Nephron (organoid): ENCODE measurements around the gene DHRS1.
A peak's percentile ranks its signal among the peaks of the same experiment; 100 is the strongest.

Experiments
- H3K27ac Mint-ChIP-seq, 3 experiments: 2 replicates each; pipeline ENCODE4 v1.8.0; 2020; ENCODE audit warnings: mixed read lengths in 3 of 3, mild to moderate bottlenecking in 2 of 3, moderate library complexity in 1 of 3
- H3K27me3 Mint-ChIP-seq: 2 replicates; pipeline ENCODE4 v1.8.0; 2021; ENCODE audit warnings: low read depth, mild to moderate bottlenecking, moderate library complexity, mixed read lengths
- H3K36me3 Mint-ChIP-seq: 2 replicates; pipeline ENCODE4 v1.8.0; 2020; ENCODE audit warnings: low read depth, mixed read lengths
- H3K4me1 Mint-ChIP-seq: 2 replicates; pipeline ENCODE4 v1.8.0; 2020; ENCODE audit warnings: mixed read lengths
- H3K4me3 Mint-ChIP-seq, 3 experiments: 2 replicates each; pipeline ENCODE4 v1.8.0; 2020; ENCODE audit warnings: mild to moderate bottlenecking in 3 of 3, mixed read lengths in 3 of 3, moderate library complexity in 2 of 3
- H3K9me3 Mint-ChIP-seq: 2 replicates; pipeline ENCODE4 v1.8.0; 2020; ENCODE audit warnings: mixed read lengths
- TF ChIP-seq, protein P1 (sequence below), 3 experiments: fragments of 200-600 bp; sonication (generic); IDR thresholded peaks; one replicate each; pipeline ENCODE4 v1.5.0; 2021; ENCODE audit warnings: antibody characterized with exemption in 3 of 3; ENCODE audit not compliant: unreplicated experiment in 3 of 3

The DHRS1 gene

DNA sequence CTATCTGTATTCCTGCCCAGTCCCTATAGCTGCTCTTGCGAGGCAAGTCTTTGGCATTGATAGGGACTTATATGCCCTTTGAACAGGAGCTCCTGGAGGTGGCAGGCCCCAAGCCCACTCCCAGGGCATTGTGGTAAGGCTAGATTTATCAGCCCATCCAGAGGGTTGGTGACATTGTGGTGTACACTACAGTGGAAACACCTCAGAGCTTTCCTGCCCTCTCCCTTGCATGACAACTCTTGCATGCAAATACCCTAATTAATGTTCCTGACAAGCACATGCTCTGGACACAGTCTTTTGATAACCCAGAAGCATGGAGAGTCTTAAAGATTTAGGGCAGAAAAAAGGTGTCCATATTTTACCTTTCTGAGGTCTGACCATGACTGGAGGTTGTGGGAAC lies 41.0 kb upstream of the DHRS1 start:
- no peaks in the 10 kb centered on the region for H3K9me3 Mint-ChIP-seq
- H3K4me3 Mint-ChIP-seq: no peak overlapping the region
- TF ChIP-seq, protein P1, sequence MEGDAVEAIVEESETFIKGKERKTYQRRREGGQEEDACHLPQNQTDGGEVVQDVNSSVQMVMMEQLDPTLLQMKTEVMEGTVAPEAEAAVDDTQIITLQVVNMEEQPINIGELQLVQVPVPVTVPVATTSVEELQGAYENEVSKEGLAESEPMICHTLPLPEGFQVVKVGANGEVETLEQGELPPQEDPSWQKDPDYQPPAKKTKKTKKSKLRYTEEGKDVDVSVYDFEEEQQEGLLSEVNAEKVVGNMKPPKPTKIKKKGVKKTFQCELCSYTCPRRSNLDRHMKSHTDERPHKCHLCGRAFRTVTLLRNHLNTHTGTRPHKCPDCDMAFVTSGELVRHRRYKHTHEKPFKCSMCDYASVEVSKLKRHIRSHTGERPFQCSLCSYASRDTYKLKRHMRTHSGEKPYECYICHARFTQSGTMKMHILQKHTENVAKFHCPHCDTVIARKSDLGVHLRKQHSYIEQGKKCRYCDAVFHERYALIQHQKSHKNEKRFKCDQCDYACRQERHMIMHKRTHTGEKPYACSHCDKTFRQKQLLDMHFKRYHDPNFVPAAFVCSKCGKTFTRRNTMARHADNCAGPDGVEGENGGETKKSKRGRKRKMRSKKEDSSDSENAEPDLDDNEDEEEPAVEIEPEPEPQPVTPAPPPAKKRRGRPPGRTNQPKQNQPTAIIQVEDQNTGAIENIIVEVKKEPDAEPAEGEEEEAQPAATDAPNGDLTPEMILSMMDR (IDR thresholded peaks at IDR 0.05; ENCODE audit: unreplicated experiment in 3 of 3): no peak
- H3K27ac Mint-ChIP-seq: no peak overlapping the region
- no peaks in the 10 kb centered on the region for H3K36me3 Mint-ChIP-seq
- H3K4me1 Mint-ChIP-seq: peaks cover 6% of the 10 kb centered on the region
- H3K27me3 Mint-ChIP-seq: peaks cover 84% of the 10 kb centered on the region

DNA sequence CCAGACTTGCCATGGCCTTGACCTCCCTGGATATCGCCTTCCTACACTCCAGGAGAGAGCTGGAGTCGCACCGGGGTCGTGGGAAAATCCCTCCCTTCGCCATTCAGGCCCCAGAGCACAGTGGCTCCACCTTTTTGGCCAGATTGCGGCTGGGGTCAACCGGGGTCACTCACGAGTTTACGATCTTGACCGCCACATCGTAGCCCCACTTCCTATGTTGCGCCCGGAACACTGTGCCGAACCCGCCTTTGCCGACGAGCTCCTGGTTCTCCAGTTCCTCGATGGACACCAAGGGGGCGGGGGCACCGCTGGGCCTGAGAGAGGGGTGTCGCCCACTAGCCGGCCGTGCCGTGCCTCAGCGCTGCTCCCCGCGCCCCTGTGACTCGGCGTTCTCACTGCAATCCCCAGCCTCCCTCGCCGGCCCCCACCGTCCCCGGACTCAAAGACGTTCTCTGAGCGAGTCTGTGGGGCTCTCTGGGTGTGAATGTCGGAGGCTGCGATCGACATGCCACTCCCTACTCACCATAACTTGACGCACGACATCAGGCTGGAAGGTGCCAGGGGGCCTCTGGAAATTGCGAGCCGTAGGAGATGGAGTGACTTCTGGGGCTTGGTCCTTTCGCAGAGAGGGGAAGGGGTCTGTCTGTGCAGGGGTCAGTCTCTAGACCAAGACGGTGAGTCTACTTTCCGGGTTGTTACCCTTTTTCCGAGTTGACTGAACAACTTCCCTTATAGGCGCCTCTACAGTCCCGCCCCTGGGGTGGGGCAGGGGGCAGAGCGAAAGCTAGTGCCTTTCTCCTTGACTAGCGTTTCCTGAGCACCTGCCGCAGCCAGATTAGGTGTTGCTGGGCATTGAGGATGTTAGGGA lies 39.9 kb upstream of the DHRS1 start, which contains the start of gene RIPK3:
RIPK3 (minus strand) TSS at position 708 of the 868 bp plus-strand sequence; CDS start at position 543, 165 bp downstream.
- no peaks in the 10 kb centered on the region for H3K9me3 Mint-ChIP-seq
- no peak within 1 kb of the TSS for H3K27ac Mint-ChIP-seq
- TF ChIP-seq, protein P1 (IDR thresholded peaks at IDR 0.05; ENCODE audit: unreplicated experiment in 3 of 3): no peak
- peaks cover 84% of the 10 kb centered on the region for H3K27me3 Mint-ChIP-seq
- H3K4me1 Mint-ChIP-seq: peaks cover 12% of the 10 kb centered on the region
- H3K4me3 Mint-ChIP-seq: peak within 1 kb of the TSS; percentile 75 to 77 (median 77)
- H3K36me3 Mint-ChIP-seq: no peaks in the 10 kb centered on the region

GRCh38 chr14:24338843-24339242 lies 39.3 kb upstream of the DHRS1 start:
- no peak overlapping the region for H3K27ac Mint-ChIP-seq
- peak overlapping the region in 2 of 3 experiments; percentile 12 to 77 for H3K4me3 Mint-ChIP-seq
- H3K36me3 Mint-ChIP-seq: no peaks in the 10 kb centered on the region
- no peaks in the 10 kb centered on the region for H3K9me3 Mint-ChIP-seq
- peaks cover 12% of the 10 kb centered on the region for H3K4me1 Mint-ChIP-seq
- TF ChIP-seq, protein P1 (IDR thresholded peaks at IDR 0.05; ENCODE audit: unreplicated experiment in 3 of 3): no peak
- H3K27me3 Mint-ChIP-seq: peaks cover 87% of the 10 kb centered on the region

DNA sequence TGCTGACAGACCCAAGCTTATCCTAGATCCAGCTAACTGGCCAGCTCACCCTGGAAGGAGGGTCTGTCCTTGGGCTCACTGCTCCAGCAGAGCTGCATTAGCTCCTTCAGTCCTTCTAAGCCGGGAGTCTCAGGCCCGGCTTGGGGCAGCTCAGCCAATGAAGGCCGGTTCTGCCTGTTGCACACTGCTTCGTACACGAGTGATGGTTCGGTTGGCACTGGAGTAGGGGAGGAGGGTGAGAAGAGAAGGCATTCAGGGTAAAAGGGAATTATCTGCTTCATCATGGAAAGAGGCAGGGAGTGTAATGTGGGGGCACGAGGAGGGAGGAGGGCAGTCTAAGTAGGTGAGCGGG lies 38.2 kb upstream of the DHRS1 start:
- no peak overlapping the region for H3K27ac Mint-ChIP-seq
- H3K27me3 Mint-ChIP-seq: peaks cover 96% of the 10 kb centered on the region
- H3K4me1 Mint-ChIP-seq: peaks cover 12% of the 10 kb centered on the region
- TF ChIP-seq, protein P1 (IDR thresholded peaks at IDR 0.05; ENCODE audit: unreplicated experiment in 3 of 3): no peak
- H3K9me3 Mint-ChIP-seq: no peaks in the 10 kb centered on the region
- no peaks in the 10 kb centered on the region for H3K36me3 Mint-ChIP-seq
- peak overlapping the region; percentile 6 to 40 (median 8) for H3K4me3 Mint-ChIP-seq

- no peak overlapping the region for H3K4me3 Mint-ChIP-seq
- TF ChIP-seq, protein P1 (IDR thresholded peaks at IDR 0.05; ENCODE audit: unreplicated experiment in 3 of 3): no peak
- H3K4me1 Mint-ChIP-seq: peaks cover 13% of the 10 kb centered on the region
- H3K36me3 Mint-ChIP-seq: no peaks in the 10 kb centered on the region
- H3K27ac Mint-ChIP-seq: no peak overlapping the region
- H3K9me3 Mint-ChIP-seq: no peaks in the 10 kb centered on the region
- peaks cover 97% of the 10 kb centered on the region for H3K27me3 Mint-ChIP-seq
Observed at GRCh38 chr14:24337144-24337823, 37.7 kb upstream of the DHRS1 start.
